Neural progenitor cell (in vitro differentiated cells): ENCODE data around the gene HMX1. TPM values are rescaled to one million over a fixed set of nuclear protein-coding genes. Genes with fewer than 3 reads are reported as not detected.

Experiments
- DNase-seq: peaks from one replicate; pipeline ENCODE4 v3.0.0-alpha.2; 2016; ENCODE audit warnings: low spot score
- H2AFZ ChIP-seq: fragments of 200-600 bp; sonication (generic); replicated peaks from 2 replicates; pipeline ENCODE4 v1.6.1; 2016; ENCODE audit warnings: antibody characterized with exemption
- H3F3A ChIP-seq: fragments of 200-600 bp; sonication (generic); 2 replicates; pipeline ENCODE4 v1.6.1; 2016; ENCODE audit warnings: antibody characterized with exemption, low read depth
- H3K27ac ChIP-seq: fragments of 200-600 bp; sonication (generic); 2 replicates; pipeline ENCODE4 v1.5.1; 2016; ENCODE audit warnings: mild to moderate bottlenecking
- H3K27me3 ChIP-seq: fragments of 200-600 bp; sonication (generic); 2 replicates; pipeline ENCODE4 v1.6.1; 2016; ENCODE audit warnings: mild to moderate bottlenecking, moderate library complexity
- H3K36me3 ChIP-seq: fragments of 200-600 bp; sonication (generic); 2 replicates; pipeline ENCODE4 v1.5.1; 2016
- H3K4me1 ChIP-seq: fragments of 200-600 bp; sonication (generic); 2 replicates; pipeline ENCODE4 v1.6.1; 2016; ENCODE audit warnings: mixed run types
- H3K4me2 ChIP-seq: fragments of 200-600 bp; sonication (generic); 2 replicates; pipeline ENCODE4 v1.6.1; 2016
- H3K4me3 ChIP-seq: fragments of 200-600 bp; sonication (generic); 2 replicates; pipeline ENCODE4 v1.5.1; 2016
- H3K79me2 ChIP-seq: fragments of 200-600 bp; sonication (generic); 2 replicates; pipeline ENCODE4 v1.6.1; 2016; ENCODE audit warnings: low read depth
- H3K9ac ChIP-seq: fragments of 200-600 bp; sonication (generic); 2 replicates; pipeline ENCODE4 v1.6.1; 2016
- H3K9me3 ChIP-seq: fragments of 200-600 bp; sonication (generic); 2 replicates; pipeline ENCODE4 v1.5.1; 2016; ENCODE audit warnings: low read depth
- H4K20me1 ChIP-seq: fragments of 200-600 bp; sonication (generic); 2 replicates; pipeline ENCODE4 v1.6.1; 2016; ENCODE audit warnings: low read depth
- H3K27ac Mint-ChIP-seq: 3 replicates; pipeline ENCODE4 v1.8.0; 2021; ENCODE audit warnings: mixed read lengths
- H3K27me3 Mint-ChIP-seq: 2 replicates; pipeline ENCODE4 v1.8.0; 2022; ENCODE audit warnings: low read depth, mild to moderate bottlenecking, inconsistent platforms, moderate library complexity, mixed read lengths; ENCODE audit not compliant: insufficient read depth
- H3K36me3 Mint-ChIP-seq: 3 replicates; pipeline ENCODE4 v1.8.0; 2021; ENCODE audit warnings: mixed read lengths
- H3K4me1 Mint-ChIP-seq: 3 replicates; pipeline ENCODE4 v1.8.0; 2021; ENCODE audit warnings: mixed read lengths
- H3K4me3 Mint-ChIP-seq: 3 replicates; pipeline ENCODE4 v1.8.0; 2021; ENCODE audit warnings: mild to moderate bottlenecking, moderate library complexity, mixed read lengths
- H3K9me3 Mint-ChIP-seq: 3 replicates; pipeline ENCODE4 v1.8.0; 2020; ENCODE audit warnings: mixed read lengths
- CTCF ChIP-seq: fragments of 200-600 bp; sonication (generic); IDR thresholded peaks from 2 replicates; pipeline ENCODE4 v1.5.1; 2017; ENCODE audit warnings: antibody characterized with exemption, mild to moderate bottlenecking
- EZH2 ChIP-seq: fragments of 200-600 bp; sonication (generic); IDR thresholded peaks from 2 replicates; pipeline ENCODE4 v1.6.1; 2017; ENCODE audit warnings: antibody characterized with exemption, mild to moderate bottlenecking, moderate library complexity
- EZH2phosphoT487 ChIP-seq: fragments of 200-600 bp; sonication (generic); IDR thresholded peaks from 2 replicates; pipeline ENCODE4 v1.6.1; 2017; ENCODE audit warnings: antibody characterized with exemption
- total RNA-seq: library from RNA; depleted of rRNA; stranded (reverse); fragments of >200 nt; gene quantifications from 2 replicates; pipeline ENCODE4 v1.2.3, GENCODE V29; 2015; ENCODE audit warnings: low replicate concordance

Gene HMX1
- total RNA-seq, 1 donor from 2014 or later, result not detected

DNA sequence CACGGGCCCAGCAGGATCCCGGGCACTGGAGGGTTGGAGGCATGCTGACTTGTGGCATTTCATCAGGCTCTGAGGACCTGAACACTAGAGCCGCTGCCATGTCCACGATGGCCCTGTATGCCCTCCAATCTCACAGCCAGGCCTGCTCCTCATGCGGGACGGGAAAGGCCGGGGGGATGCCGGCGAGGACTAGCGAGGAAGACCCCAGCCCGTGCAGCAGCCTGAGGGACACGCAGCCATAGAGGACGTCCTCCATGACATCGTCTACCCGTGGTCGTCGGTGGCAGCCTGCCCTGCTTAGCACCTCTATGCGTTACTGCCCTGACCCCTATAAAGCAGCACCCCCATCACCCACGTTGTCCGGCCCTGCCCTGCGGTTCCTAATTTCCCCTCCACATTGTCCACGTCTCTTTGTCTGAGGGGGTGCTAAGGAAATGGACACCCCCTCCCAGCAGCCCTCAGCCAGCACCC, 32.6 kb downstream of the HMX1 start:
- DNase-seq, result no peak

GRCh38 chr4:8838296-8838960, 33.2 kb downstream of the HMX1 start:
- no peak overlapping the region for H3K27ac ChIP-seq
- peaks cover 20% of the 10 kb centered on the region for H4K20me1 ChIP-seq
- peaks cover 22% of the 10 kb centered on the region for H3F3A ChIP-seq
- no peaks in the 10 kb centered on the region for H3K79me2 ChIP-seq
- no peaks in the 10 kb centered on the region for H3K36me3 ChIP-seq
- DNase-seq, result no peak
- H3K9me3 Mint-ChIP-seq, result peaks cover 7% of the 10 kb centered on the region
- TF ChIP-seq EZH2 (no peak), EZH2phosphoT487 (no peak)
- no peaks in the 10 kb centered on the region for H3K9me3 ChIP-seq
- H3K9ac ChIP-seq, result no peak overlapping the region
- H3K4me1 ChIP-seq, result peaks cover 32% of the 10 kb centered on the region
- peaks cover 36% of the 10 kb centered on the region for H3K27me3 Mint-ChIP-seq
- peaks cover 38% of the 10 kb centered on the region for H3K4me1 Mint-ChIP-seq
- peaks cover 16% of the 10 kb centered on the region for H3K27me3 ChIP-seq
- no peak overlapping the region for H3K27ac Mint-ChIP-seq
- no peak overlapping the region for H2AFZ ChIP-seq
- no peak overlapping the region for H3K4me3 Mint-ChIP-seq
- H3K4me3 ChIP-seq, result no peak overlapping the region
- peak overlapping the region; percentile 64 for H3K4me2 ChIP-seq
- no peaks in the 10 kb centered on the region for H3K36me3 Mint-ChIP-seq

More for the DNA sequence above, 32.6 kb downstream of the HMX1 start:
- no peaks in the 10 kb centered on the region for H3K36me3 ChIP-seq
- no peaks in the 10 kb centered on the region for H3K9me3 ChIP-seq
- no peak overlapping the region for H3K4me3 ChIP-seq
- no peaks in the 10 kb centered on the region for H3K79me2 ChIP-seq
- peaks cover 22% of the 10 kb centered on the region for H3F3A ChIP-seq
- H3K36me3 Mint-ChIP-seq, result no peaks in the 10 kb centered on the region
- no peak overlapping the region for H3K27ac Mint-ChIP-seq
- H3K27ac ChIP-seq, result no peak overlapping the region
- no peak overlapping the region for H3K4me3 Mint-ChIP-seq
- no peak overlapping the region for H2AFZ ChIP-seq
- H3K4me1 Mint-ChIP-seq, result peaks cover 38% of the 10 kb centered on the region
- peaks cover 32% of the 10 kb centered on the region for H3K4me1 ChIP-seq
- H3K4me2 ChIP-seq, result no peak overlapping the region
- H4K20me1 ChIP-seq, result peaks cover 20% of the 10 kb centered on the region
- peaks cover 36% of the 10 kb centered on the region for H3K27me3 Mint-ChIP-seq
- TF ChIP-seq EZH2 (no peak), EZH2phosphoT487 (no peak), CTCF (no peak)
- peaks cover 7% of the 10 kb centered on the region for H3K9me3 Mint-ChIP-seq
- peaks cover 19% of the 10 kb centered on the region for H3K27me3 ChIP-seq
- H3K9ac ChIP-seq, result no peak overlapping the region

- Mint-ChIP-seq H3K27me3 (peaks cover 36% of the 10 kb centered on the region), H3K4me1 (peaks cover 44% of the 10 kb centered on the region), H3K4me3 (no peak overlapping the region), H3K27ac (no peak overlapping the region), H3K36me3 (no peaks in the 10 kb centered on the region), H3K9me3 (peaks cover 2% of the 10 kb centered on the region)
- H3K4me3 ChIP-seq, result no peak overlapping the region
- H3K79me2 ChIP-seq, result no peaks in the 10 kb centered on the region
- no peak overlapping the region for H3K27ac ChIP-seq
- peaks cover 16% of the 10 kb centered on the region for H3K27me3 ChIP-seq
- no peak overlapping the region for H2AFZ ChIP-seq
- TF ChIP-seq CTCF (no peak), EZH2 (no peak), EZH2phosphoT487 (peak; percentile 55)
- no peak overlapping the region for H3K9ac ChIP-seq
- H4K20me1 ChIP-seq, result peaks cover 20% of the 10 kb centered on the region
- no peaks in the 10 kb centered on the region for H3K36me3 ChIP-seq
- peak; percentile 94 for DNase-seq
- H3K4me2 ChIP-seq, result peak overlapping the region; percentile 64
- peaks cover 32% of the 10 kb centered on the region for H3K4me1 ChIP-seq
- H3F3A ChIP-seq, result peaks cover 22% of the 10 kb centered on the region
- no peaks in the 10 kb centered on the region for H3K9me3 ChIP-seq
Observed at GRCh38 chr4:8837181-8837841, 34.3 kb downstream of the HMX1 start.
